HepG2 (cell line): ENCODE data around the gene STUB1. TPM values are rescaled to one million over a fixed set of nuclear protein-coding genes. Genes with fewer than 3 reads are reported as not detected.

Experiments
- HNRNPUL1 ChIP-seq: fragments of 200-400 bp; formaldehyde crosslinking; IDR thresholded peaks from 2 replicates; pipeline ENCODE4 v1.6.1; 2017; ENCODE audit warnings: low read depth, mild to moderate bottlenecking, low read length, moderate library complexity
- HOXA3 ChIP-seq: sonication (generic); formaldehyde crosslinking; IDR thresholded peaks from 2 replicates; pipeline ENCODE4 v1.5.0; 2020; ENCODE audit warnings: missing genetic modification reagents
- MED1 ChIP-seq: sonication (generic); formaldehyde crosslinking; IDR thresholded peaks from 2 replicates; pipeline ENCODE4 v1.4.0; 2020; ENCODE audit warnings: missing genetic modification reagents
- RAD21 ChIP-seq: fragments of 450-650 bp; formaldehyde crosslinking; IDR thresholded peaks from 2 replicates; pipeline ENCODE4 v1.5.0; 2020; ENCODE audit warnings: mild to moderate bottlenecking
- RELA ChIP-seq: sonication (generic); formaldehyde crosslinking; IDR thresholded peaks from 2 replicates; pipeline ENCODE4 v1.4.0; 2020; ENCODE audit warnings: missing genetic modification reagents
- SALL2 ChIP-seq: sonication (generic); formaldehyde crosslinking; IDR thresholded peaks from 2 replicates; pipeline ENCODE4 v1.8.1; 2023; ENCODE audit warnings: mild to moderate bottlenecking, missing genetic modification reagents, inconsistent platforms
- XBP1 ChIP-seq: sonication (generic); formaldehyde crosslinking; IDR thresholded peaks from 2 replicates; pipeline ENCODE4 v1.5.0; 2020; ENCODE audit warnings: missing genetic modification reagents
- ZNF34 ChIP-seq: sonication (generic); formaldehyde crosslinking; IDR thresholded peaks from 2 replicates; pipeline ENCODE4 v1.4.0; 2020; ENCODE audit warnings: mild to moderate bottlenecking, missing genetic modification reagents, borderline replicate concordance
- ZNF572 ChIP-seq: sonication (generic); formaldehyde crosslinking; IDR thresholded peaks from 2 replicates; pipeline ENCODE4 v1.5.1; 2020; ENCODE audit warnings: mild to moderate bottlenecking, missing genetic modification reagents
- ZNF709 ChIP-seq: sonication (generic); formaldehyde crosslinking; IDR thresholded peaks from 2 replicates; pipeline ENCODE4 v1.5.0; 2020; ENCODE audit warnings: mild to moderate bottlenecking, missing genetic modification reagents
- ZNF816 ChIP-seq: sonication (generic); formaldehyde crosslinking; IDR thresholded peaks from 2 replicates; pipeline ENCODE4 v1.8.0; 2022; ENCODE audit warnings: missing genetic modification reagents, mild to moderate bottlenecking, borderline replicate concordance
- polyA plus RNA-seq, 8 experiments: library from polyadenylated mRNA; depleted of rRNA in 3 of 8; stranded (reverse) in 7 of 8; unstranded in 1 of 8; fragments of >200 nt; fragmentation: Illumina TruSeq in 4 of 8; extraction: Trizol in 4 of 8; gene quantifications; 2 replicates each; pipeline versions ENCODE4 v1.2.1 to v1.2.3, GENCODE V29; 2011 to 2016; ENCODE audit warnings: low read depth in 4 of 8, missing spikeins in 1 of 8, mixed read lengths in 1 of 8; ENCODE audit not compliant: insufficient read depth in 1 of 8
- total RNA-seq, 5 experiments: library from RNA; depleted of rRNA; stranded (reverse); fragments of >200 nt; fragmentation: Illumina TruSeq; extraction: Trizol; gene quantifications; 2 replicates each; pipeline ENCODE4 v1.2.3, GENCODE V29; 2016; ENCODE audit warnings: low read depth in 1 of 5
- TF ChIP-seq, protein P1 (sequence below): sonication (generic); formaldehyde crosslinking; IDR thresholded peaks from 2 replicates; pipeline ENCODE4 v1.5.0; 2020; ENCODE audit warnings: mild to moderate bottlenecking, missing genetic modification reagents
- TF ChIP-seq, protein P2 (sequence below): sonication (generic); formaldehyde crosslinking; IDR thresholded peaks from 2 replicates; pipeline ENCODE4 v1.4.0; 2020; ENCODE audit warnings: missing genetic modification reagents
- TF ChIP-seq, protein P3 (sequence below): sonication (generic); formaldehyde crosslinking; IDR thresholded peaks from 2 replicates; pipeline ENCODE4 v1.5.0; 2020; ENCODE audit warnings: mild to moderate bottlenecking, low read depth, missing genetic modification reagents, borderline replicate concordance
- TF ChIP-seq, protein P4 (sequence below): sonication (generic); formaldehyde crosslinking; IDR thresholded peaks from 2 replicates; pipeline ENCODE4 v1.4.0; 2020; ENCODE audit warnings: missing genetic modification reagents, borderline replicate concordance
- TF ChIP-seq, protein P5 (sequence below): sonication (generic); formaldehyde crosslinking; IDR thresholded peaks from 2 replicates; pipeline ENCODE4 v1.8.1; 2023; ENCODE audit warnings: missing genetic modification reagents, mild to moderate bottlenecking, borderline replicate concordance

STUB1 gene
- total and polyA plus RNA-seq, 2 of the 13 experiments (the other 11 are each of a cell fraction or from before 2014, with no cell fraction given), result 52.9 to 78.2 TPM

DNA sequence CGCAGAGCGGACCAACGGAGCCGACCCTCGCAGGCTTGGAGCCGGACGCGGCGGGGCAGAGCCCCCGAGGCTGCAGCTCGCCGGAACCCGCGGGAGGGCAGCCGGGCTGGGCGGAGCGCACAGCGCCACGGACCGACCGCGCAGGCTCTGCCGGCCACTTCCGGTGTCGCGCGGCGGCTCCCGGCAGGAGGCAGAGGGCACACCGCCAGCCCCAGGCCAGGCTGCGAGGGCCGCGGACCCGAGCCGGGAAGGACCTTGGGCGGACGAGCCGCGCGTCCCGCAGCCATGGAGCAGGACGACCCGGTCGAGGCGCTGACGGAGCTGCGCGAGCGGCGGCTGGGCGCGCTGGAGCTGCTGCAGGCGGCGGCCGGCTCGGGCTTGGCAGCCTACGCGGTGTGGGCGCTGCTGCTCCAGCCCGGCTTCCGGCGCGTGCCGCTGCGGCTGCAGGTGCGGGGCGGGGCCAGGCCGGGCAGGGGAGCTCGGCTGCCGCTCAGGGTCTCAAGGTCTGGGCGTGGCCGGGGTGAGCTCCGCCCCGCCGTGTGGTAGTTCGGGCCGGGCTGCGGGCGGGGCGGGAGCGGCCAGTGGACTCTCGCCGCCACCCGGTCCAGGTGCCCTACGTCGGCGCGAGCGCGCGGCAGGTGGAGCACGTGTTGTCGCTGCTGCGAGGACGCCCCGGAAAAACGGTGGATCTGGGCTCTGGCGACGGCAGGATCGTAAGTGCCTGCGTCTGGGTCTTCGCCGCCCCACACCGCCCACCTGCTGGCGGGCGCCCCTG is 41.0 kb downstream of the STUB1 start, which contains the start of gene ANTKMT (continued):
- TF ChIP-seq, protein P1, sequence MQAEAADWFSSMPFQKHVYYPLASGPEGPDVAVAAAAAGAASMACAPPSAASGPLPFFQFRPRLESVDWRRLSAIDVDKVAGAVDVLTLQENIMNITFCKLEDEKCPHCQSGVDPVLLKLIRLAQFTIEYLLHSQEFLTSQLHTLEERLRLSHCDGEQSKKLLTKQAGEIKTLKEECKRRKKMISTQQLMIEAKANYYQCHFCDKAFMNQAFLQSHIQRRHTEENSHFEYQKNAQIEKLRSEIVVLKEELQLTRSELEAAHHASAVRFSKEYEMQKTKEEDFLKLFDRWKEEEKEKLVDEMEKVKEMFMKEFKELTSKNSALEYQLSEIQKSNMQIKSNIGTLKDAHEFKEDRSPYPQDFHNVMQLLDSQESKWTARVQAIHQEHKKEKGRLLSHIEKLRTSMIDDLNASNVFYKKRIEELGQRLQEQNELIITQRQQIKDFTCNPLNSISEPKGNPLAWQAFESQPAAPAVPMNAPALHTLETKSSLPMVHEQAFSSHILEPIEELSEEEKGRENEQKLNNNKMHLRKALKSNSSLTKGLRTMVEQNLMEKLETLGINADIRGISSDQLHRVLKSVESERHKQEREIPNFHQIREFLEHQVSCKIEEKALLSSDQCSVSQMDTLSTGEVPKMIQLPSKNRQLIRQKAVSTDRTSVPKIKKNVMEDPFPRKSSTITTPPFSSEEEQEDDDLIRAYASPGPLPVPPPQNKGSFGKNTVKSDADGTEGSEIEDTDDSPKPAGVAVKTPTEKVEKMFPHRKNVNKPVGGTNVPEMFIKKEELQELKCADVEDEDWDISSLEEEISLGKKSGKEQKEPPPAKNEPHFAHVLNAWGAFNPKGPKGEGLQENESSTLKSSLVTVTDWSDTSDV, result peak; percentile 56
- no peak for TF ChIP-seq HNRNPUL1
- peak; percentile 41; the same call in 1 of the 2 replicates for TF ChIP-seq RAD21 (CRISPR knock-in tag)
- 0 out of 2 replicates have a peak, but pooled peaks have one; percentile 54 for TF ChIP-seq RELA (CRISPR knock-in tag)
- no peak for TF ChIP-seq ZNF572 (CRISPR knock-in tag)
- TF ChIP-seq, protein P2, sequence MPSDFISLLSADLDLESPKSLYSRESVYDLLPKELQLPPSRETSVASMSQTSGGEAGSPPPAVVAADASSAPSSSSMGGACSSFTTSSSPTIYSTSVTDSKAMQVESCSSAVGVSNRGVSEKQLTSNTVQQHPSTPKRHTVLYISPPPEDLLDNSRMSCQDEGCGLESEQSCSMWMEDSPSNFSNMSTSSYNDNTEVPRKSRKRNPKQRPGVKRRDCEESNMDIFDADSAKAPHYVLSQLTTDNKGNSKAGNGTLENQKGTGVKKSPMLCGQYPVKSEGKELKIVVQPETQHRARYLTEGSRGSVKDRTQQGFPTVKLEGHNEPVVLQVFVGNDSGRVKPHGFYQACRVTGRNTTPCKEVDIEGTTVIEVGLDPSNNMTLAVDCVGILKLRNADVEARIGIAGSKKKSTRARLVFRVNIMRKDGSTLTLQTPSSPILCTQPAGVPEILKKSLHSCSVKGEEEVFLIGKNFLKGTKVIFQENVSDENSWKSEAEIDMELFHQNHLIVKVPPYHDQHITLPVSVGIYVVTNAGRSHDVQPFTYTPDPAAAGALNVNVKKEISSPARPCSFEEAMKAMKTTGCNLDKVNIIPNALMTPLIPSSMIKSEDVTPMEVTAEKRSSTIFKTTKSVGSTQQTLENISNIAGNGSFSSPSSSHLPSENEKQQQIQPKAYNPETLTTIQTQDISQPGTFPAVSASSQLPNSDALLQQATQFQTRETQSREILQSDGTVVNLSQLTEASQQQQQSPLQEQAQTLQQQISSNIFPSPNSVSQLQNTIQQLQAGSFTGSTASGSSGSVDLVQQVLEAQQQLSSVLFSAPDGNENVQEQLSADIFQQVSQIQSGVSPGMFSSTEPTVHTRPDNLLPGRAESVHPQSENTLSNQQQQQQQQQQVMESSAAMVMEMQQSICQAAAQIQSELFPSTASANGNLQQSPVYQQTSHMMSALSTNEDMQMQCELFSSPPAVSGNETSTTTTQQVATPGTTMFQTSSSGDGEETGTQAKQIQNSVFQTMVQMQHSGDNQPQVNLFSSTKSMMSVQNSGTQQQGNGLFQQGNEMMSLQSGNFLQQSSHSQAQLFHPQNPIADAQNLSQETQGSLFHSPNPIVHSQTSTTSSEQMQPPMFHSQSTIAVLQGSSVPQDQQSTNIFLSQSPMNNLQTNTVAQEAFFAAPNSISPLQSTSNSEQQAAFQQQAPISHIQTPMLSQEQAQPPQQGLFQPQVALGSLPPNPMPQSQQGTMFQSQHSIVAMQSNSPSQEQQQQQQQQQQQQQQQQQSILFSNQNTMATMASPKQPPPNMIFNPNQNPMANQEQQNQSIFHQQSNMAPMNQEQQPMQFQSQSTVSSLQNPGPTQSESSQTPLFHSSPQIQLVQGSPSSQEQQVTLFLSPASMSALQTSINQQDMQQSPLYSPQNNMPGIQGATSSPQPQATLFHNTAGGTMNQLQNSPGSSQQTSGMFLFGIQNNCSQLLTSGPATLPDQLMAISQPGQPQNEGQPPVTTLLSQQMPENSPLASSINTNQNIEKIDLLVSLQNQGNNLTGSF, result peak; percentile 71; the same call in 1 of the 2 replicates
- TF ChIP-seq, protein P3, sequence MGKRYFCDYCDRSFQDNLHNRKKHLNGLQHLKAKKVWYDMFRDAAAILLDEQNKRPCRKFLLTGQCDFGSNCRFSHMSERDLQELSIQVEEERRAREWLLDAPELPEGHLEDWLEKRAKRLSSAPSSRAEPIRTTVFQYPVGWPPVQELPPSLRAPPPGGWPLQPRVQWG (CRISPR knock-in tag), result no peak
- peak; percentile 76; the same call in 1 of the 2 replicates for TF ChIP-seq ZNF816
- TF ChIP-seq, protein P4, sequence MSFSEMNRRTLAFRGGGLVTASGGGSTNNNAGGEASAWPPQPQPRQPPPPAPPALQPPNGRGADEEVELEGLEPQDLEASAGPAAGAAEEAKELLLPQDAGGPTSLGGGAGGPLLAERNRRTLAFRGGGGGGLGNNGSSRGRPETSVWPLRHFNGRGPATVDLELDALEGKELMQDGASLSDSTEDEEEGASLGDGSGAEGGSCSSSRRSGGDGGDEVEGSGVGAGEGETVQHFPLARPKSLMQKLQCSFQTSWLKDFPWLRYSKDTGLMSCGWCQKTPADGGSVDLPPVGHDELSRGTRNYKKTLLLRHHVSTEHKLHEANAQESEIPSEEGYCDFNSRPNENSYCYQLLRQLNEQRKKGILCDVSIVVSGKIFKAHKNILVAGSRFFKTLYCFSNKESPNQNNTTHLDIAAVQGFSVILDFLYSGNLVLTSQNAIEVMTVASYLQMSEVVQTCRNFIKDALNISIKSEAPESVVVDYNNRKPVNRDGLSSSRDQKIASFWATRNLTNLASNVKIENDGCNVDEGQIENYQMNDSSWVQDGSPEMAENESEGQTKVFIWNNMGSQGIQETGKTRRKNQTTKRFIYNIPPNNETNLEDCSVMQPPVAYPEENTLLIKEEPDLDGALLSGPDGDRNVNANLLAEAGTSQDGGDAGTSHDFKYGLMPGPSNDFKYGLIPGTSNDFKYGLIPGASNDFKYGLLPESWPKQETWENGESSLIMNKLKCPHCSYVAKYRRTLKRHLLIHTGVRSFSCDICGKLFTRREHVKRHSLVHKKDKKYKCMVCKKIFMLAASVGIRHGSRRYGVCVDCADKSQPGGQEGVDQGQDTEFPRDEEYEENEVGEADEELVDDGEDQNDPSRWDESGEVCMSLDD, result no peak; the same call in none of the 2 replicates
- peak; percentile 70 for TF ChIP-seq MED1 (CRISPR knock-in tag)
- TF ChIP-seq HOXA3, result peak; percentile 82
- peak; percentile 91 for TF ChIP-seq ZNF709 (CRISPR knock-in tag)
- TF ChIP-seq ZNF34 (CRISPR knock-in tag), result 0 out of 2 replicates have a peak, but pooled peaks have one; percentile 67
- TF ChIP-seq, protein P5, sequence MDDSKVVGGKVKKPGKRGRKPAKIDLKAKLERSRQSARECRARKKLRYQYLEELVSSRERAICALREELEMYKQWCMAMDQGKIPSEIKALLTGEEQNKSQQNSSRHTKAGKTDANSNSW, result no peak
- peak; percentile 78; the same call in 1 of the 2 replicates for TF ChIP-seq SALL2 (CRISPR knock-in tag)
- TF ChIP-seq XBP1 (CRISPR knock-in tag), result no peak
